HepG2 (cell line): Measurements from ENCODE around the gene PTCD3. TPM values are rescaled to one million over a fixed set of nuclear protein-coding genes. Genes with fewer than 3 reads are reported as not detected.
A peak's percentile ranks its signal among the peaks of the same experiment; 100 is the strongest.

Source experiments
- ATAC-seq: fragments of 200-7000 bp; cut with Tn5 transposase; 3 replicates; pipeline ENCODE4 v1.9.1; 2020; ENCODE audit warnings: mild to moderate bottlenecking, moderate library complexity
- BruUV-seq: library from RNA; stranded (reverse); fragments of 400-500 nt; replicated peaks from 2 replicates; lab custom pipeline; 2021; lab: Mats Ljungman, UMichigan
- CTCF ChIA-PET: fragments of 300-600 bp; formaldehyde crosslinking; extraction: SDS; loops from one replicate; lab custom pipeline; 2021; ENCODE audit warnings: low total read pairs, inconsistent platforms, low intra/inter-chr PET ratio; lab: Yijun Ruan, JAX
- POLR2A ChIA-PET: fragments of 350-600 bp; sonication (Branson Sonifier 250); formaldehyde crosslinking; loops from one replicate; lab custom pipeline; 2020; ENCODE audit warnings: antibody characterized with exemption, inconsistent platforms; lab: Yijun Ruan, JAX
- DNase-seq: peaks from one replicate; pipeline ENCODE4 v3.0.0-alpha.2; 2015; ENCODE audit warnings: low spot score
- FAIRE-seq: peaks from 3 replicates; lab custom pipeline; 2011; peaks lifted over from hg19 to GRCh38; lab: Jason Lieb, UNC
- H2AFZ ChIP-seq: one replicate; pipeline ENCODE4 v1.6.1; 2011; ENCODE audit warnings: low read length, inconsistent platforms
- H3K27ac ChIP-seq: fragments of 300-600 bp; 3 replicates; pipeline ENCODE4 v1.8.0; 2011; ENCODE audit warnings: mixed run types, mild to moderate bottlenecking, mixed read lengths, low read length, inconsistent platforms; ENCODE audit not compliant: insufficient read depth; ENCODE audit errors: extremely low read length
- H3K27me3 ChIP-seq, 2 experiments: fragments of 200-600 bp in 1 of 2; 2 replicates in 1 of 2; 3 replicates in 1 of 2; pipeline versions ENCODE4 v1.6.0 to v1.8.0; 2011; ENCODE audit warnings: low read length in 2 of 2, mild to moderate bottlenecking in 2 of 2, moderate library complexity in 2 of 2, inconsistent platforms in 1 of 2; ENCODE audit not compliant: insufficient read depth in 2 of 2, control insufficient read depth in 1 of 2
- H3K36me3 ChIP-seq, 2 experiments: fragments of 200-600 bp in 1 of 2; replicated peaks in 1 of 2; 2 replicates in 1 of 2; 3 replicates in 1 of 2; pipeline versions ENCODE4 v1.5.1 to v1.8.0; 2011; ENCODE audit warnings: low read length in 2 of 2, inconsistent platforms in 1 of 2; ENCODE audit not compliant: insufficient read depth in 2 of 2, control insufficient read depth in 1 of 2
- H3K4me1 ChIP-seq: 2 replicates; pipeline ENCODE4 v1.5.1; 2012; ENCODE audit warnings: low read length, inconsistent platforms; ENCODE audit not compliant: insufficient read depth
- H3K4me2 ChIP-seq: 2 replicates; pipeline ENCODE4 v1.6.0; 2011; ENCODE audit warnings: low read depth, low read length, inconsistent platforms
- H3K4me3 ChIP-seq, 3 experiments: fragments of 200-600 bp in 1 of 3; sonication (generic), shearing (Covaris generic) in 1 of 3; replicated peaks in 1 of 3; 2 replicates each; pipeline ENCODE4 v1.5.1; 2011 to 2016; ENCODE audit warnings: low read length in 3 of 3, inconsistent platforms in 2 of 3, low read depth in 2 of 3, mild to moderate bottlenecking in 2 of 3, control low read depth in 1 of 3, mixed read lengths in 1 of 3; ENCODE audit not compliant: insufficient read depth in 1 of 3
- H3K79me2 ChIP-seq: one replicate; pipeline ENCODE4 v1.6.1; 2011; ENCODE audit warnings: low read length, inconsistent platforms; ENCODE audit not compliant: insufficient read depth
- H3K9ac ChIP-seq: 2 replicates; pipeline ENCODE4 v1.6.0; 2011; ENCODE audit warnings: mild to moderate bottlenecking, low read depth, low read length, inconsistent platforms; ENCODE audit not compliant: insufficient read depth
- H3K9me3 ChIP-seq: 2 replicates; pipeline ENCODE4 v1.5.1; 2012; ENCODE audit warnings: mild to moderate bottlenecking, low read length
- H4K20me1 ChIP-seq: 2 replicates; pipeline ENCODE4 v1.6.0; 2011; ENCODE audit warnings: inconsistent platforms, mild to moderate bottlenecking, low read length, moderate library complexity; ENCODE audit not compliant: insufficient read depth
- AGO2 ChIP-seq: fragments of 200-400 bp; formaldehyde crosslinking; optimal IDR thresholded peaks from 2 replicates; pipeline ENCODE3; 2017; ENCODE audit warnings: mild to moderate bottlenecking, low read depth, low read length, moderate library complexity
- ARNT ChIP-seq: fragments of 450-650 bp; IDR thresholded peaks from 2 replicates; pipeline ENCODE4 v1.6.1; 2017
- CEBPG ChIP-seq: IDR thresholded peaks from 2 replicates; pipeline ENCODE4 v1.6.1; 2016
- EZH2 ChIP-seq: conservative IDR thresholded peaks from 2 replicates; pipeline ENCODE4 v1.6.1; 2012; ENCODE audit warnings: mild to moderate bottlenecking, low read depth, low read length, moderate library complexity
- KDM6A ChIP-seq: IDR thresholded peaks from 2 replicates; pipeline ENCODE4 v1.6.1; 2016; ENCODE audit warnings: low read depth
- RBM22 ChIP-seq: fragments of 200-400 bp; formaldehyde crosslinking; optimal IDR thresholded peaks from 2 replicates; pipeline ENCODE3; 2017; ENCODE audit warnings: mild to moderate bottlenecking, low read length, moderate library complexity
- SOX13 ChIP-seq, 3 experiments: fragments of 450-650 bp in 1 of 3; sonication (generic) in 1 of 3; formaldehyde crosslinking in 1 of 3; IDR thresholded peaks in 2 of 3; conservative IDR thresholded peaks in 1 of 3; 2 replicates each; pipeline versions ENCODE4 v1.5.0 to v1.6.1; 2016 to 2020; ENCODE audit warnings: antibody characterized with exemption in 1 of 3, mild to moderate bottlenecking in 1 of 3, missing compliant biosample characterization in 1 of 3, missing genetic modification reagents in 1 of 3, moderate library complexity in 1 of 3
- SP140L ChIP-seq: sonication (generic); formaldehyde crosslinking; IDR thresholded peaks from 2 replicates; pipeline ENCODE4 v1.4.0; 2020; ENCODE audit warnings: missing genetic modification reagents, borderline replicate concordance
- SSRP1 ChIP-seq: IDR thresholded peaks from 2 replicates; pipeline ENCODE4 v1.6.1; 2016; ENCODE audit warnings: control low read depth
- TEAD2 ChIP-seq: sonication (generic); formaldehyde crosslinking; IDR thresholded peaks from 2 replicates; pipeline ENCODE4 v1.9.0; 2021; ENCODE audit warnings: missing genetic modification reagents
- TOPORS ChIP-seq: sonication (generic); formaldehyde crosslinking; IDR thresholded peaks from 2 replicates; pipeline ENCODE4 v1.8.0; 2023; ENCODE audit warnings: mild to moderate bottlenecking, missing genetic modification reagents
- ZFP36 ChIP-seq: fragments of 150-350 bp; IDR thresholded peaks from 2 replicates; pipeline ENCODE4 v1.6.1; 2018; ENCODE audit warnings: borderline replicate concordance, low read length, low read depth; ENCODE audit not compliant: partially characterized antibody
- ZFP36L2 ChIP-seq: sonication (generic); formaldehyde crosslinking; IDR thresholded peaks from 2 replicates; pipeline ENCODE4 v1.4.0; 2020; ENCODE audit warnings: missing genetic modification reagents
- ZMYM2 ChIP-seq: sonication (generic); formaldehyde crosslinking; IDR thresholded peaks from 2 replicates; pipeline ENCODE4 v1.8.0; 2022; ENCODE audit warnings: mild to moderate bottlenecking, missing genetic modification reagents
- ZNF510 ChIP-seq: sonication (generic); formaldehyde crosslinking; IDR thresholded peaks from 2 replicates; pipeline ENCODE4 v1.4.0; 2020; ENCODE audit warnings: low read depth, mild to moderate bottlenecking, missing genetic modification reagents
- ZNF513 ChIP-seq: sonication (generic); formaldehyde crosslinking; conservative IDR thresholded peaks from 2 replicates; pipeline ENCODE4 v1.5.0; 2020; ENCODE audit warnings: missing genetic modification reagents
- WGBS: methylation state at CpG from one replicate; pipeline ENCODE4 v1.1.6; 2017; ENCODE audit warnings: low lambda C conversion rate; 5-methylcytosine and 5-hydroxymethylcytosine counted together
- in situ Hi-C: cut with HindIII; loops from 2 replicates; pipeline ENCODE4 v1.10.0; 2017; ENCODE audit warnings: low pct_unique_long_range_greater_than_20kb; ENCODE audit not compliant: extremely low pct_ligation_motif_present
- intact Hi-C: fragments of 100-400 bp; cut with micrococcal nuclease; formaldehyde crosslinking; loops from one replicate; pipeline ENCODE4 v1.10.0; 2022; ENCODE audit not compliant: unreplicated experiment
- polyA plus RNA-seq, 8 experiments: library from polyadenylated mRNA; depleted of rRNA in 3 of 8; stranded (reverse) in 7 of 8; unstranded in 1 of 8; fragments of >200 nt; fragmentation: Illumina TruSeq in 4 of 8; extraction: Trizol in 4 of 8; gene quantifications; 2 replicates each; pipeline versions ENCODE4 v1.2.1 to v1.2.3, GENCODE V29; 2011 to 2016; ENCODE audit warnings: low read depth in 4 of 8, missing spikeins in 1 of 8, mixed read lengths in 1 of 8; ENCODE audit not compliant: insufficient read depth in 1 of 8
- total RNA-seq, 5 experiments: library from RNA; depleted of rRNA; stranded (reverse); fragments of >200 nt; fragmentation: Illumina TruSeq; extraction: Trizol; gene quantifications; 2 replicates each; pipeline ENCODE4 v1.2.3, GENCODE V29; 2016; ENCODE audit warnings: low read depth in 1 of 5

PTCD3 gene
- total and polyA plus RNA-seq, 2 of the 13 experiments (the other 11 are each of a cell fraction or from before 2014, with no cell fraction given), result 124 to 309 TPM

DNA sequence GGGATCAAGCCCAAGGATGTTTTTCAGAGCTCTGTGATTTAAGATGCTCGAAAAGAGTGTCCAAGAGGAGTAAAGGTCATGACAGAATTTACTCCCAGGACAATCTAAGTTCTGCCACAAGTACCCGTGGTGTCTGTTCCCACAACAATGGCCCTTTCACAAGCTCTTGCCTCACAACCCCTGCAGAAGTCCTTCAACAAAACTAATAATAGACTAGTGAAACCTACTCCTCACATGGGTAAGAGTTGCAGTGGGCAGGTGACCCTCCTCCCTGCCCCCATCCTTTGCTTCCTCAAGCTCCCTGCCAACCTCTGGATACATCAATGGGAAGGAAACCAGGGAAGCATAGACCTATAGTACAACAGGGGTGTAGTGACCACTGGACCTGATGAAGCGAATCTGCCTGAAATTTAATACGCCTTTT is 34.9 kb downstream of the PTCD3 start (continued):
- TF ChIP-seq ZNF510 (CRISPR knock-in tag), result no peak
- no peak for TF ChIP-seq TOPORS (CRISPR knock-in tag)
- TF ChIP-seq KDM6A (CRISPR knock-in tag), result no peak
- peak; percentile 8; the same call in 1 of the 2 replicates for TF ChIP-seq SSRP1
- no peak for TF ChIP-seq SOX13 (IDR thresholded peaks at IDR 0.05)
- peak in 1 of 2 experiments; percentile 67; a peak in 2 of 4 replicates for TF ChIP-seq SOX13 (CRISPR knock-in tag; conservative IDR thresholded peaks at IDR 0.05 in 1 of 2, IDR thresholded peaks at IDR 0.05 in 1 of 2)
- TF ChIP-seq SP140L, result no peak
- TF ChIP-seq ZMYM2 (CRISPR knock-in tag), result no peak
- TF ChIP-seq ARNT, result no peak
- TF ChIP-seq ZFP36L2, result no peak
- peak; percentile 38; the same call in 1 of the 2 replicates for TF ChIP-seq CEBPG (CRISPR knock-in tag)
- TF ChIP-seq, all 625 proteins: peak for 14

- intact Hi-C loops (loop anchor here (5.0 kb wide), 1 partner anchor 35 kb away; the partner anchor contains the start of genes POLR1A and PTCD3), in situ Hi-C loops (no loop called here)
- Histone ChIP-seq H4K20me1 (no peaks in the 10 kb centered on the region), H3K27me3 (no peaks in the 10 kb centered on the region), H2AFZ (no peak overlapping the region), H3K9me3 (no peaks in the 10 kb centered on the region), H3K27ac (no peak overlapping the region), H3K36me3 (peaks cover 23 to 69% of the 10 kb centered on the region in 2 experiments), H3K79me2 (no peaks in the 10 kb centered on the region), H3K4me2 (no peak overlapping the region), H3K9ac (no peak overlapping the region), H3K4me1 (peaks cover 20% of the 10 kb centered on the region), H3K4me3 (no peak overlapping the region)
- TSS peak; percentile 0 for BruUV-seq
- ChIA-PET CTCF (no interaction called here), POLR2A (interaction anchor here (1.5 kb wide), 1 partner anchor 14 kb away, joined by 3 read pairs; no protein-coding TSS in a partner anchor)
- 64% methylated on average over 3 of the region's 3 CpGs for WGBS
- ATAC-seq (no peak), FAIRE-seq (no peak), DNase-seq (no peak)
- TF ChIP-seq RBM22 (peak; percentile 91), EZH2 (no peak), TEAD2 (CRISPR knock-in tag) (no peak), ZNF513 (no peak), ZFP36 (no peak), AGO2 (peak; percentile 73)
Measured at GRCh38 chr2:86142436-86143257, 36.6 kb downstream of the PTCD3 start.
